Osteoblast (primary cell): ENCODE measurements around the gene RACGAP1. TPM values are rescaled to one million over a fixed set of nuclear protein-coding genes. Genes with fewer than 3 reads are reported as not detected.

Experiments
- DNase-seq: peaks from one replicate; pipeline ENCODE4 v3.0.0; 2011; ENCODE audit warnings: low spot score, mixed read lengths; ENCODE audit not compliant: insufficient read length; ENCODE audit errors: missing footprints
- H2AFZ ChIP-seq: 2 replicates; pipeline ENCODE4 v1.6.0; 2011; ENCODE audit warnings: mild to moderate bottlenecking, low read length
- H3K27ac ChIP-seq: 2 replicates; pipeline ENCODE4 v1.5.1; 2011; ENCODE audit warnings: mild to moderate bottlenecking, low read depth, low read length, moderate library complexity
- H3K27me3 ChIP-seq: 2 replicates; pipeline ENCODE4 v1.6.0; 2012; ENCODE audit warnings: mild to moderate bottlenecking, control low read depth, inconsistent platforms, low read length, moderate library complexity; ENCODE audit not compliant: insufficient read depth
- H3K36me3 ChIP-seq: 2 replicates; pipeline ENCODE4 v1.5.1; 2011; ENCODE audit warnings: mild to moderate bottlenecking, low read length, control low read depth, moderate library complexity; ENCODE audit not compliant: insufficient read depth
- H3K4me1 ChIP-seq: 2 replicates; pipeline ENCODE4 v1.5.1; 2011; ENCODE audit warnings: mild to moderate bottlenecking, low read length, control low read depth, moderate library complexity; ENCODE audit not compliant: insufficient read depth
- H3K4me2 ChIP-seq: 2 replicates; pipeline ENCODE4 v1.6.0; 2011; ENCODE audit warnings: mild to moderate bottlenecking, low read length; ENCODE audit not compliant: insufficient read depth
- H3K4me3 ChIP-seq: fragments of 200-600 bp; sonication (generic); 3 replicates; pipeline ENCODE4 v1.5.1; 2012; ENCODE audit warnings: mild to moderate bottlenecking, low read length, inconsistent platforms; ENCODE audit not compliant: insufficient read depth
- H3K79me2 ChIP-seq: 2 replicates; pipeline ENCODE4 v1.6.0; 2012; ENCODE audit warnings: mild to moderate bottlenecking, low read length, control low read depth, inconsistent platforms; ENCODE audit not compliant: insufficient read depth
- H3K9me3 ChIP-seq: 2 replicates; pipeline ENCODE4 v1.5.1; 2011; ENCODE audit warnings: low read depth, low read length, control low read depth
- H4K20me1 ChIP-seq: 2 replicates; pipeline ENCODE4 v1.6.0; 2012; ENCODE audit warnings: mild to moderate bottlenecking, low read length, control low read depth; ENCODE audit not compliant: insufficient read depth
- total RNA-seq: library from RNA; depleted of rRNA; stranded (reverse); fragments of >200 nt; gene quantifications from 2 replicates; pipeline ENCODE4 v1.2.3, GENCODE V29; 2012
- TF ChIP-seq, protein P1 (sequence below): IDR thresholded peaks from 2 replicates; pipeline ENCODE4 v1.5.1; 2011; ENCODE audit warnings: mild to moderate bottlenecking, low read depth, low read length, moderate library complexity; ENCODE audit errors: extremely low read depth

The RACGAP1 gene
- total RNA-seq, 1 donor: 12.7 TPM

DNA sequence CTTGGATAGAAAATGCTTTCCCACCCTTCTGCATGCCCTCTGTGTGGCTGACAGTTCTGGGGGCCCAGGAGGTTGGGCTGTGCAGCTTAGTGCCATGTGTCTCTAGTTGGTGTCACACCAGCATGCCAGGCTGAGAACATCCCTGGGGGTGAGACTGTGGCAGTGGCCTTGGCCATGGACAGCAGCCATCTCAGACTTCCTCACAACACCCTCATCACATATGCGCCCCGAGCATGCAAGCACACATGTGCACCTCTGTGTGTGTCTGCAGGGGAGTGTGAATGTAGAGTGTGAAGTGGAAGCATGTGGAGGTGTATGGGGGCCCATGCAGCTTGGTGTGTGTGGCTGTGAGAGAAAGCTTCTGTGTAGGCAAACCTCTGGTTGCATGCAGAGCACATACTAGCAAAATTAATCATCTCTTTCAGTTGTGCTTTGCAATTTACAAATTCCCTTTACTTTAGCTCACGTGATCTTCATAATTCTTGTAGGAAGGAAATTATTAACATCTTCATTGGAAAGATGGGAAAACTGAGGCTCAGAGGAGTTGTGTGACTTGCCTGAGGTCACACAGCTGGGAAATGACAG is 40.5 kb upstream of the RACGAP1 start:
- TF ChIP-seq, protein P1, sequence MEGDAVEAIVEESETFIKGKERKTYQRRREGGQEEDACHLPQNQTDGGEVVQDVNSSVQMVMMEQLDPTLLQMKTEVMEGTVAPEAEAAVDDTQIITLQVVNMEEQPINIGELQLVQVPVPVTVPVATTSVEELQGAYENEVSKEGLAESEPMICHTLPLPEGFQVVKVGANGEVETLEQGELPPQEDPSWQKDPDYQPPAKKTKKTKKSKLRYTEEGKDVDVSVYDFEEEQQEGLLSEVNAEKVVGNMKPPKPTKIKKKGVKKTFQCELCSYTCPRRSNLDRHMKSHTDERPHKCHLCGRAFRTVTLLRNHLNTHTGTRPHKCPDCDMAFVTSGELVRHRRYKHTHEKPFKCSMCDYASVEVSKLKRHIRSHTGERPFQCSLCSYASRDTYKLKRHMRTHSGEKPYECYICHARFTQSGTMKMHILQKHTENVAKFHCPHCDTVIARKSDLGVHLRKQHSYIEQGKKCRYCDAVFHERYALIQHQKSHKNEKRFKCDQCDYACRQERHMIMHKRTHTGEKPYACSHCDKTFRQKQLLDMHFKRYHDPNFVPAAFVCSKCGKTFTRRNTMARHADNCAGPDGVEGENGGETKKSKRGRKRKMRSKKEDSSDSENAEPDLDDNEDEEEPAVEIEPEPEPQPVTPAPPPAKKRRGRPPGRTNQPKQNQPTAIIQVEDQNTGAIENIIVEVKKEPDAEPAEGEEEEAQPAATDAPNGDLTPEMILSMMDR: no peak
- H4K20me1 ChIP-seq: no peaks in the 10 kb centered on the region
- no peak overlapping the region for H3K4me3 ChIP-seq
- peak overlapping the region; percentile 7 for H3K4me2 ChIP-seq
- no peak overlapping the region for H2AFZ ChIP-seq
- no peaks in the 10 kb centered on the region for H3K27me3 ChIP-seq
- H3K4me1 ChIP-seq: peaks cover 21% of the 10 kb centered on the region
- H3K9me3 ChIP-seq: no peaks in the 10 kb centered on the region
- H3K36me3 ChIP-seq: no peaks in the 10 kb centered on the region
- no peaks in the 10 kb centered on the region for H3K79me2 ChIP-seq
- DNase-seq: peak; percentile 58
- H3K27ac ChIP-seq: peak overlapping the region; percentile 44

GRCh38 chr12:50062728-50063460 is 37.6 kb upstream of the RACGAP1 start:
- H3K27ac ChIP-seq: no peak overlapping the region
- no peak overlapping the region for H2AFZ ChIP-seq
- peak; percentile 62 for DNase-seq
- TF ChIP-seq, protein P1: no peak
- no peaks in the 10 kb centered on the region for H3K36me3 ChIP-seq
- no peak overlapping the region for H3K4me2 ChIP-seq
- peaks cover 16% of the 10 kb centered on the region for H3K4me1 ChIP-seq
- no peaks in the 10 kb centered on the region for H3K27me3 ChIP-seq
- H4K20me1 ChIP-seq: no peaks in the 10 kb centered on the region
- H3K79me2 ChIP-seq: no peaks in the 10 kb centered on the region
- no peaks in the 10 kb centered on the region for H3K9me3 ChIP-seq
- H3K4me3 ChIP-seq: no peak overlapping the region

- Histone ChIP-seq H3K36me3 (no peaks in the 10 kb centered on the region), H3K27ac (no peak overlapping the region), H4K20me1 (no peaks in the 10 kb centered on the region), H3K27me3 (peaks cover under 1% of the 10 kb centered on the region), H3K4me3 (no peak overlapping the region), H3K4me2 (no peak overlapping the region), H3K4me1 (peaks cover 17% of the 10 kb centered on the region), H3K9me3 (no peaks in the 10 kb centered on the region), H3K79me2 (no peaks in the 10 kb centered on the region), H2AFZ (no peak overlapping the region)
- TF ChIP-seq, protein P1: no peak
- DNase-seq: peak; percentile 19
These were observed 36.8 kb upstream of the RACGAP1 start for GRCh38 chr12:50061946-50062686.

- Histone ChIP-seq H3K79me2 (no peaks in the 10 kb centered on the region), H3K36me3 (no peaks in the 10 kb centered on the region), H3K4me3 (no peak overlapping the region), H3K4me1 (peaks cover 12% of the 10 kb centered on the region), H3K27ac (no peak overlapping the region), H3K4me2 (no peak overlapping the region), H4K20me1 (peaks cover 3% of the 10 kb centered on the region), H3K27me3 (peaks cover 10% of the 10 kb centered on the region), H3K9me3 (no peaks in the 10 kb centered on the region), H2AFZ (no peak overlapping the region)
- TF ChIP-seq, protein P1: no peak
- peak; percentile 54 for DNase-seq
These were observed 35.9 kb upstream of the RACGAP1 start for GRCh38 chr12:50061171-50061570.
